ENCODE results near the gene SNCAIP.

Gene SNCAIP

GRCh38 chr5:122492675-122493074 is 180.6 kb downstream of the SNCAIP start:
- no peak for DNase-seq (ENCODE audit: extremely low read depth in 1 of 2, low read depth in 1 of 2)

DNA sequence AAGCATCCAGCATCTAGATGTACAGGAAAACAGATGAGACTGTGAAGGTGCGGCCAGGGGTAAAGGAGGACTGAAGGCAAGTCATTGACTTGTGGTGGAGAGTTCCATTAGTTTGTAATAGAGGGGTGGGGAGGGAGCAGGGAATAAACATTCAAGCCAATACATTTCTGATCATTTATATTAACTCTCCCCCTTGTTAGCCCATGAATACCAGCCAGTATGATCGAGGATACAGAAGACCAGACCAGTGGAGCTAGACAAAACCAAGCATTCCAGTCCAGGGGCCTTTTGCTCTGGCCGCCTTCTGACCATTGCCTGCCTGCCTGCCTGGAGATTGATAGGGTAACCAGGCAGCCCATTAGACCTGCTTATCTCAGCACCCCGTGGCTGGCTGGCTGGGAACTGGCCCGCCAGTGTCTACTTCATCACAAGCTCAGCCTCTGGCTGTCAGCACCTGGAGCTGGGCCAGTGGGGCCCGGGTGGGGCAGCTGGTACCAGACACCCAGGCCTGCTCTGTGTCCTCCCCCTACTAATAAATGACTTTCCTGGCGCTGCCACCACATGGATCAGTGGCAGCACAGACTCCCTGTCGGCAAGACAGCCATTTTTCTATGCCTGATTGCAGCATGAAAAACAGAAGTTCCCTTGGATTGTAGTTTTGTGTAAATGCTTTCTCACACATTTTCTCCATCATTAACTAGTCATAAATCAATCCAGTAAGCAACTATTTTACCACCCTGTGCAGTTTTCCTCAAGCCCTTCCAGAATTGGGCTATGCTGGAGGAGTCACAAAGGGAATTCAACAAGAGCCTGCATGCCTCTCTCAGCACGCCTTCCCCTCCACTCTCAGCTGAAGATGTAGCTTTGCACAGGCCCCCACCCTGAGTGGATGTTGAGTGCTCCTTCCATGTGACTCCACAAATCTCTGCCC is 181.3 kb downstream of the SNCAIP start:
- no peak for DNase-seq (ENCODE audit: extremely low read depth in 1 of 2, low read depth in 1 of 2)

DNA sequence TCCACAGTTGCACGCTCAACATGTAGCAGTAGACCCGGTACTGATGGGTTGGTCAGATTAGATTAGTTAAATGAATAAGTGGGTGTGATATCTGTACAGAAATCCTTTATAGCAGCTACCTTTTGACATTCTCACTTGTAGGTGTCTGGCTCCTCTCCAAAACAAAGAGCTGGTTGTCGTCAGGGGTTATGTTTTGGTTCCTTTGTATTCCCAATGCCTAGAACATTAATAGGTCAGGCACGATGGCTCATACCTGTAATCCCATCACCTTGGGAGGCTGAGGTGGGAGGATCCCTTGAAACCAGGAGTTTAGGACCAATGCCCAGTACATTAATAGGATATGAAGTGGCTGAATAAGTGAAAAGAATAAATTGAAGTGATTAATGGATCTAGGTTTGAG is 182.1 kb downstream of the SNCAIP start:
- DNase-seq (ENCODE audit: extremely low read depth in 1 of 2, low read depth in 1 of 2) = no peak

DNA sequence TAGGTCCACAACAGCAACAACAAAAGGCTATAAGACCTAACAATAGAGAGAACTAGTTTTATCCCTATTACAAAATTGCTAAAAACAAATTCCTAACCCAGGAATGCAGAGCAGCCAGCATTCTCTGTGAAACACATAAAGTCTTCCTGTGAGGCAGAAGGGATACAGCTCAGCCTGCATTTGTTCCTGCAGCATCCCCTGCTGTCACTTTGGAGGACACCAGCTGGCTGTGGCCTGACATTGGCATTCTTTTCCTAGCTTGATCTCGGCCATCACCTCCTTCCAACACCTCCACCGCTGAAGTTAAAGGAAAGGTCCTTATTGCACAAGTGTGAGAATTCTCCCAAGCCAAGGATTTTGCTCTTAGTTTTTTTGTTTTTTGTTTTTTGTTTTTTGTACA is 186.1 kb downstream of the SNCAIP start:
- DNase-seq (ENCODE audit: extremely low read depth in 1 of 2, low read depth in 1 of 2) = no peak

- DNase-seq (ENCODE audit: extremely low read depth in 1 of 2, low read depth in 1 of 2) = no peak
These were observed 187.5 kb downstream of the SNCAIP start for GRCh38 chr5:122499585-122499984.

DNA sequence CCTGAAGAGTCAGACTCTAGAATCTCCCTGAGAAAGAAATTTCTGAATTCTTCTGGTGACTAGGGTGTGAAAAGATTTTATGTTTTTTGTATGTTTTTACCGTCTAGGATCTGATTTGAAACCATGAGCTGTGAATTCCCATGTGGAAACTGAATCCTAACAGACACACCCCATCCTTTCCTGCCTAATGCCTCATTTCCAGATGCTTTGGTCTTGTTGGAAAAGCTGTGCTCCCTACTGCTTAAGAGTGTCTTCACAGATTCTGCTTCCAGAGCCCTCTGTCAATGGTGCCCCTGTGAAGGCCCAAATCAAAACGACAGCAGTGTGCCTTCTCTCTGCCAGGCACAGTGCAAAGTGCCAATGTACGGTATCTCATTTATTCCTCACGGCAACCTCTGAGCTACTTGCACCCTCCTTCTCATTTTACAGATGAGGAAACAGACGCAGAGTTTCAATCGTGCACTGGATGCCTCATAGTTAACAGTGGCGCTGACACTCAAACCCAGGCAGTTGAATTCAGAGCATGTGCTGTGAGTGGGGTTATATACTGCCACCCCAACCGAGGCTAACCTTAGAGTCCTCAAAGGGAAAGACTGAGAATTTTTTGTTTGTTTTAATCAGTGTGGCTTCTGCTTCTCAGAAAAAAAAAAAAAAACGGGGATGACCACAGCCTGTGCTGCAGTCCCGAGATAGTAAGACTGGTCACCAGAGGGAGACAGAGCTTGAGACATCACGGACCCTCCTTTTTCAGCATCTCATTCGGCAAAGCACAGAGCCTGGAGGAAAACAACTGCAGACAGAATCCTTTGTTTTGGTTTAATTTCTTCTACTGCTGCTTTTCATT is 188.4 kb downstream of the SNCAIP start:
- DNase-seq (ENCODE audit: extremely low read depth in 1 of 2, low read depth in 1 of 2) = no peak

DNA sequence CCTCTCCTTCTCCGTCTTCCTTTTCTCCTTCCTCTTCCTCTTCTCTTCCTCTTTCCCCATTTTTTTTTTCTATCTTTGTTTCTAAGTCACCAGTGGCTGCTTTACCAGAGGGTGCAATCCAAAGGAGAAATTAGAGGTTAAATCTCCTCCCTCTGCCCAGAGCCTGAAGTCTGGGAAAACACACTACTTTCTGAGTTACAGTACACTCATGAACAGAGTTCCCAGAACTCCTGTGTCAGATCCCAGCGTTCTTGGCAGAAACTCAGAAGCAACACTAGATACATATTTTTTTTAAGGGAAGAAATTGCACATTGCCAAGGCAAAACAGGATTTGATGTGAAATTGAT is 189.0 kb downstream of the SNCAIP start:
- DNase-seq (ENCODE audit: extremely low read depth in 1 of 2, low read depth in 1 of 2) = no peak

DNA sequence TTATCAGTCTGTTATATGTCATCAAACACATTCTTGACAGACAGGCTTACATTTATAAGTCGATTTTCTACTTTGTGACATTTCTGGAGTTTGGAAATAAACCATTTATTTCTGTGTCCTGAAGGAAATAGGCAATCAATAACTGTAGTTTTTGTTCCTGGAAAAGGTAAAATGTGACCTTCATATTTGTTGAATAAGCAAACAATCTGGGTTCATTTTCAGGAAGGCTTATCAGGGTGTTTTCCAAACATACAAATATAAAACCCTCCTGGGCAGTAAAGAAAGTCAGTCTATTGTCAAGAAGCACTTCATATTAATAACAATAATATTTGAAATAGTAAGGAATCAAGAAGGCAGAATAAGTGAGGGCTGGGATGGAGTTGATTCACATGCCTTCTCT is 195.0 kb downstream of the SNCAIP start:
- DNase-seq (ENCODE audit: extremely low read depth in 1 of 2, low read depth in 1 of 2) = no peak

DNA sequence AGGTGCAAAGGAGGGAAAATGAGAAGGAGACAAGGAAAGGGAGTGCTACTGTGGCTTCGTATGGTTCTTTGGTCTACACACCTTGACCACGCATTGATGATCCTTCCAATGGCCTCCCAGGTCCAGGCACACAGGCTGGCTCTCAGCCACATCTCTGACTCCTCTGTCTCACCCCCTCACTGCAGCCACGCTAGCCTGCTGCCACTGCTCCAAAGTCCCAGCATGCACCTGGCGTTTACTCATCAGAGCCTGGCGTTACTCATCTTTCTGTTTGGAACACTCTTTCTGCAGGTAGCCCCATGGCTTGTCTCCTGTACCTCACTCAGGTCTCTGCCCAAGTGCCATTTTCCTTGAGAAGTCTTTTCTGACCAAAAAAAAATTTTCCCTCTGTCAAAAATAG is 195.5 kb downstream of the SNCAIP start:
- DNase-seq (ENCODE audit: extremely low read depth in 1 of 2, low read depth in 1 of 2) = no peak

GRCh38 chr5:122508623-122509022 is 196.6 kb downstream of the SNCAIP start:
- DNase-seq (ENCODE audit: extremely low read depth in 1 of 2, low read depth in 1 of 2) = no peak
